ENCODE data around the gene FBXO47. TPM values are rescaled to one million over a fixed set of nuclear protein-coding genes. Genes with fewer than 3 reads are reported as not detected.

The FBXO47 gene
- total RNA-seq, 1 donor from 2014 or later, result not detected

DNA sequence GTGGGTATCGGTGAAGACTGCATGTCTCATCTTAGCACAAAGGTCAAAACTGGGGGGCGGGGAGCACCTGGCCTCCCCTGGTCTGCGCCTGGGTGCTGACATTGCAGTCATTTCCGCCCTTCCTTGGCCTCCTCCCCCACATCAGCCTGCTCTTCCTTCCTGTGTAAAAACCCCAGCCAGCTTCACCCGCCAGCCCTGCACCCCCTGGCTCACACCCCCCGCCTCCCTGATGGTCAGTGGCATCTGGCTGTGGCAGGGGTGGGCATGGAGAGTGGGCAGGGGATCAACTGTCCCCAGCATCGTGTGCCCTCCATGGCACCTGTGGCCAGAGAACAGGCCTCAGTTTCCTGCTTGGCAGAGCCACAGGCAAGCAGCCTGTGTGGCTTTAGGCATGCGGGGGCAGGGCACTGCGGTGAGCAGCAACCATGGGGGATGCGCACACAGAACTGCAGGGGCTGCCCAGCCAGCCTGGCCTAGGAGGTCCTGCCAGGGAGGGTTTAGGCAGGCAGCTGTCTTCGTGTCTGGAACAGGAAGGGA, 68.3 kb downstream of the FBXO47 start:
- Mint-ChIP-seq H3K9me3 (ENCODE audit: low read depth) (no peaks in the 10 kb centered on the region), H3K27me3 (ENCODE audit: low read depth) (no peaks in the 10 kb centered on the region), H3K36me3 (ENCODE audit: low read depth) (peaks cover 33% of the 10 kb centered on the region), H3K4me3 (ENCODE audit: unreplicated experiment) (no peak overlapping the region), H3K27ac (ENCODE audit: unreplicated experiment) (peak overlapping the region; percentile 94), H3K4me1 (ENCODE audit: low read depth) (peaks cover 67% of the 10 kb centered on the region)
- DNase-seq (ENCODE audit: low spot score), result peak; percentile 75
- TF ChIP-seq, protein P1, sequence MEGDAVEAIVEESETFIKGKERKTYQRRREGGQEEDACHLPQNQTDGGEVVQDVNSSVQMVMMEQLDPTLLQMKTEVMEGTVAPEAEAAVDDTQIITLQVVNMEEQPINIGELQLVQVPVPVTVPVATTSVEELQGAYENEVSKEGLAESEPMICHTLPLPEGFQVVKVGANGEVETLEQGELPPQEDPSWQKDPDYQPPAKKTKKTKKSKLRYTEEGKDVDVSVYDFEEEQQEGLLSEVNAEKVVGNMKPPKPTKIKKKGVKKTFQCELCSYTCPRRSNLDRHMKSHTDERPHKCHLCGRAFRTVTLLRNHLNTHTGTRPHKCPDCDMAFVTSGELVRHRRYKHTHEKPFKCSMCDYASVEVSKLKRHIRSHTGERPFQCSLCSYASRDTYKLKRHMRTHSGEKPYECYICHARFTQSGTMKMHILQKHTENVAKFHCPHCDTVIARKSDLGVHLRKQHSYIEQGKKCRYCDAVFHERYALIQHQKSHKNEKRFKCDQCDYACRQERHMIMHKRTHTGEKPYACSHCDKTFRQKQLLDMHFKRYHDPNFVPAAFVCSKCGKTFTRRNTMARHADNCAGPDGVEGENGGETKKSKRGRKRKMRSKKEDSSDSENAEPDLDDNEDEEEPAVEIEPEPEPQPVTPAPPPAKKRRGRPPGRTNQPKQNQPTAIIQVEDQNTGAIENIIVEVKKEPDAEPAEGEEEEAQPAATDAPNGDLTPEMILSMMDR (IDR thresholded peaks at IDR 0.05), result no peak

DNA sequence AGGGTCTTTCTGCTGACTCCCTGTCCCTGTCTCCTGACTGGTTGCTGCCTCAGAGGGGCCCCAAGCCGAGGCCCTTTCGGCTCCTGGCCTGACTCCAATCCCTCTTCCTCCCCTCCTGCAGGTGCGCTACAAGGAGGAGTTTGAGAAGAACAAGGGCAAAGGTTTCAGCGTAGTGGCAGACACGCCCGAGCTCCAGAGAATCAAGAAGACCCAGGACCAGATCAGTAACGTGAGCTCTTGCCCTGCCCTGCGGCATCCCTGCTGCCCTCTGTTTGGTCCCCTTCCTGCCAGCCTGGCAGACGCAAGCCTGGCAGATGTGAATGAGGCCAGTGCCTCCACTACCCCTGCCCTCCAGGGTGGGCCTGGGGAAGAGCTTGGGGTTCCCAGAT, 68.9 kb downstream of the FBXO47 start:
- Mint-ChIP-seq H3K36me3 (ENCODE audit: low read depth) (peaks cover 30% of the 10 kb centered on the region), H3K4me3 (ENCODE audit: unreplicated experiment) (no peak overlapping the region), H3K9me3 (ENCODE audit: low read depth) (no peaks in the 10 kb centered on the region), H3K27ac (ENCODE audit: unreplicated experiment) (peak overlapping the region; percentile 94), H3K27me3 (ENCODE audit: low read depth) (no peaks in the 10 kb centered on the region), H3K4me1 (ENCODE audit: low read depth) (peaks cover 73% of the 10 kb centered on the region)
- TF ChIP-seq, protein P1 (IDR thresholded peaks at IDR 0.05), result no peak
- peak; percentile 81 for DNase-seq (ENCODE audit: low spot score)

DNA sequence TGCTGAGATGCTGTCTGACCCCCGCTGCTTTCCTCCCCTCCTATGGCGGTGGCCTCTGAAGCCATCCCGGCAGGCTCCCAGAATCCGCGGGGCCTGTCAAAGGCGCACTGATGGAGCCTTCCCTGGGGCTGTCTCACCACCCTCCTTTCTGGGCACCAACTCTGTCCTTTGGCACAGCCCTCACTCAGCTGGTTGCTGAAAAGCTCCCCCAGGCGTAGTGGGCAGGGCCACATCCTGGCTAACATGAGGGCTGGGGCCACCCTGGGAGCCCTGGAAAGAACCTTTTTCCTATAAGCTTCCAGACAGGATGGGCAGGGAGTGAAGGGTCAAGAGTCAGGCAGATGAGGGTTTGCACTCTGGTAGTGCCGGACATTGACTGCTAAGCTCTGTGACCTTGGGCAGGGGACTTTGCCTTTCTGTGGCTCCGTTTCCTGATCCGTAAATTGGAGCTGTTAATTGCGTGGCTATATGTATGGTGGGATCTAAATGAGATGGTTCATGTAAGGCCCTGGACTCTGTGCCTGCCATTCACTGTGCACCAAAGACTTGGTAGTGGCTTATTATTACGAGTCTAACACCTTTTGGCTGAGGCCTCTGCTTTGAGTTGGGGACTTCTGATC, 69.4 kb downstream of the FBXO47 start:
- DNase-seq (ENCODE audit: low spot score), result peak; percentile 85
- TF ChIP-seq, protein P1 (IDR thresholded peaks at IDR 0.05), result no peak
- Mint-ChIP-seq H3K36me3 (ENCODE audit: low read depth) (peaks cover 28% of the 10 kb centered on the region), H3K4me1 (ENCODE audit: low read depth) (peaks cover 74% of the 10 kb centered on the region), H3K27me3 (ENCODE audit: low read depth) (no peaks in the 10 kb centered on the region), H3K27ac (ENCODE audit: unreplicated experiment) (peak overlapping the region; percentile 94), H3K9me3 (ENCODE audit: low read depth) (no peaks in the 10 kb centered on the region), H3K4me3 (ENCODE audit: unreplicated experiment) (peak overlapping the region; percentile 36)

DNA sequence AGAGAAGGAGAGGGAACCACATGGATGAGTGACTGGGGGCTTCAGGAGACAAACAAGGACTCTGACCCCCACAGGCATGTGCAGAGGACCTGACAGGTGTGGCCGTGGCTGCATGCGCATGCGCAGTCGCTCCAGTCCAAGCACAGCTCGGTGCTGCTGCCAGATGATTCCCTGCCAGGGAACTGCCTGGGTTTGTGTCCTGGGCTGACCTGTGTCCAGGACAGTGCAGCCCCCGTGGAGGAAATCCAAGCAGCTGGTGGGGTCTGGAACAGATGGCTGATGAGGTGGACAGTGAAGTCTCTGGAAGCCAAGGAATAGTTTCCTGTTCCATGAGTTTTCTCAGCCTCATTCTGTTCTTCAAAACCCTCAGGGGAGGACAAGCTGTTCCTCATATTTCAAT, 70.0 kb downstream of the FBXO47 start:
- no peak for DNase-seq (ENCODE audit: low spot score)
- TF ChIP-seq, protein P1 (IDR thresholded peaks at IDR 0.05), result no peak
- peak overlapping the region; percentile 94 for H3K27ac Mint-ChIP-seq (ENCODE audit: unreplicated experiment)
- H3K27me3 Mint-ChIP-seq (ENCODE audit: low read depth), result no peaks in the 10 kb centered on the region
- H3K9me3 Mint-ChIP-seq (ENCODE audit: low read depth), result no peaks in the 10 kb centered on the region
- no peak overlapping the region for H3K4me3 Mint-ChIP-seq (ENCODE audit: unreplicated experiment)
- H3K4me1 Mint-ChIP-seq (ENCODE audit: low read depth), result peaks cover 79% of the 10 kb centered on the region
- H3K36me3 Mint-ChIP-seq (ENCODE audit: low read depth), result peaks cover 30% of the 10 kb centered on the region

DNA sequence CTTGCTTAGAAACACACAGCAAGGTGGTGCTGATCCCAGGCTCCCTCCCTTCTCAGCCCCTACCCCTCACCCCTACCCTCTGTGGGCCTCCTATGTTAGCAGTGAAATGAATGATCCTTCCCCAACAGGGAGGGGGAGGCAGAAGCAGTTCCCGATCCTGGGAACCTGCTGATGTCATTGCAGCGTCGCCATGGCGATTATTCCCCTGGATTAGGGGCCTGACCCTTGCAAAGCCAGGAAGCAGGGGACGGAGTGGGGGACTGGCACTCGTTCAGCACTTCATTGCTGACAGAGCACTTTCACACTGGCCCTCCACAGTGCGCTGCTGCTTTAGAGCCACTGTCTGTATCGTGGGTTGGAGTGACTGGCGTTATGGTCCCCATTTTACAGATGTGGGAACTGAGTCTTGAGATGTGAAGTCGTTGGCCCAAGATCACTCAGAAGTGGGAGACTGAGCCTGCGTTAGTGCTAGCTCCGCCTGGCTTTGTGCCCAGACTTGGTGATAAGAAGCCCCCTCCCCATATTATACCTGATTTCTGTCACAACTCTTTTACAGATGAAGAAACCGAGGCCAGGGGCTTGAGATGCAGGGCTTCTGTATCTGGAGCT, 70.8 kb downstream of the FBXO47 start:
- H3K27ac Mint-ChIP-seq (ENCODE audit: unreplicated experiment), result peak overlapping the region; percentile 82
- no peaks in the 10 kb centered on the region for H3K9me3 Mint-ChIP-seq (ENCODE audit: low read depth)
- TF ChIP-seq, protein P1 (IDR thresholded peaks at IDR 0.05), result no peak
- H3K27me3 Mint-ChIP-seq (ENCODE audit: low read depth), result no peaks in the 10 kb centered on the region
- H3K36me3 Mint-ChIP-seq (ENCODE audit: low read depth), result peaks cover 36% of the 10 kb centered on the region
- H3K4me3 Mint-ChIP-seq (ENCODE audit: unreplicated experiment), result no peak overlapping the region
- DNase-seq (ENCODE audit: low spot score), result no peak
- H3K4me1 Mint-ChIP-seq (ENCODE audit: low read depth), result peaks cover 86% of the 10 kb centered on the region
